ENCODE data around the gene CARM1. TPM values are rescaled to one million over a fixed set of nuclear protein-coding genes. Genes with fewer than 3 reads are reported as not detected.
A peak's percentile ranks its signal among the peaks of the same experiment; 100 is the strongest.
"Not testable (repeated sequence)": the region's sequence is repeated elsewhere in the genome, so short reads cannot be mapped to it uniquely, and the experiment has no call there.

The CARM1 gene
- total RNA-seq, 1 experiment from 2014 or later: 56.2 TPM

DNA sequence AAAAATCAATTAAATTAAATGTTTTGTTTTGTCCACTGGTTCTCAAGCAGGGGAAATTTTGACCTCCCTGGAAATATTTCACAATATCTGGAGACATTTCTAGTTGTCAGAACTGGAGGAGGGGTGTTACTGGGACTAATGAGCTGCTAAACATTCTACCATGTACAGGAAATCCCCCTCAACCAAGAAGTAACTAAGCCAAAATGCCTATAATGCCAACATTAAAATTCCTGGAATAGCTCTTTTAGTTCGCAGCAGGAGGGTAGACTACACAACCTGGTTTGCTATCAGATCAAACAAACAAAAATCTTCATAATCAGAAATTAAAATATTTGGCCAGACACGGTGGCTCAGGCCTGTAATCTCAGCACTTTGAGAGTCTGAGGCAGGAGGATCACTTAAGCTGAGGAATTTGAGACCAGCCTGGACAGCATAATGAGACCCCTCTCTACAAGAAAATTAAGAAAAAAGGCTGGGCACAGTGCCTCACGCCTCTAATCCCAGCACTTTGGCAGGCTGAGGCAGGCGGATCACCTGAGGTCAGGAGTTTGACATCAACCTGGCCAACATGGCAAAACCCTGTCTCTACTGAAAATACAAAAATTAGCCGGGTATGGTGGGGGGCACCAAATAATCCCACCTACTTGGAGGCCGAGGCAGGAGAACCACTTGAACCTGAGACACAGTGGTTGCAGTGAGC is 75.8 kb downstream of the CARM1 start:
- Histone ChIP-seq H3K27ac (ENCODE audit: low read length) (no peak overlapping the region), H3K4me2 (ENCODE audit: low read length) (no peak overlapping the region), H3F3A (ENCODE audit: low read length, unreplicated experiment) (no peaks in the 10 kb centered on the region), H3K36me3 (ENCODE audit: low read depth, low read length) (no peaks in the 10 kb centered on the region), H3K27me3 (ENCODE audit: low read length) (no peaks in the 10 kb centered on the region), H3K4me3 (ENCODE audit: low read length) (no peak overlapping the region), H2AFZ (ENCODE audit: low read length) (no peak overlapping the region), H3K4me1 (ENCODE audit: insufficient read depth, low read length) (peaks cover 1% of the 10 kb centered on the region), H3K9me3 (ENCODE audit: low read length) (no peaks in the 10 kb centered on the region), H3K9ac (ENCODE audit: low read length) (no peak overlapping the region), H3K79me2 (ENCODE audit: low read length) (no peaks in the 10 kb centered on the region), H4K20me1 (ENCODE audit: low read length) (no peaks in the 10 kb centered on the region), H3K9me2 (replicated peaks; ENCODE audit: low read length) (no peaks in the 10 kb centered on the region)
- ChIA-PET CTCF (no interaction called here), POLR2A (ENCODE audit: unreplicated experiment) (no interaction called here)
- intact Hi-C loops (cut with micrococcal nuclease): no loop called here
- ATAC-seq (no peak), DNase-seq (no peak)
- BruUV-seq (replicated peaks): no TSS peak
- TF ChIP-seq, protein P1, sequence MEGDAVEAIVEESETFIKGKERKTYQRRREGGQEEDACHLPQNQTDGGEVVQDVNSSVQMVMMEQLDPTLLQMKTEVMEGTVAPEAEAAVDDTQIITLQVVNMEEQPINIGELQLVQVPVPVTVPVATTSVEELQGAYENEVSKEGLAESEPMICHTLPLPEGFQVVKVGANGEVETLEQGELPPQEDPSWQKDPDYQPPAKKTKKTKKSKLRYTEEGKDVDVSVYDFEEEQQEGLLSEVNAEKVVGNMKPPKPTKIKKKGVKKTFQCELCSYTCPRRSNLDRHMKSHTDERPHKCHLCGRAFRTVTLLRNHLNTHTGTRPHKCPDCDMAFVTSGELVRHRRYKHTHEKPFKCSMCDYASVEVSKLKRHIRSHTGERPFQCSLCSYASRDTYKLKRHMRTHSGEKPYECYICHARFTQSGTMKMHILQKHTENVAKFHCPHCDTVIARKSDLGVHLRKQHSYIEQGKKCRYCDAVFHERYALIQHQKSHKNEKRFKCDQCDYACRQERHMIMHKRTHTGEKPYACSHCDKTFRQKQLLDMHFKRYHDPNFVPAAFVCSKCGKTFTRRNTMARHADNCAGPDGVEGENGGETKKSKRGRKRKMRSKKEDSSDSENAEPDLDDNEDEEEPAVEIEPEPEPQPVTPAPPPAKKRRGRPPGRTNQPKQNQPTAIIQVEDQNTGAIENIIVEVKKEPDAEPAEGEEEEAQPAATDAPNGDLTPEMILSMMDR (conservative IDR thresholded peaks at IDR 0.05; ENCODE audit: low read depth, low read length): no peak
- TF ChIP-seq EZH2phosphoT487 (IDR thresholded peaks at IDR 0.05; ENCODE audit: borderline replicate concordance, low read length) (no peak), EZH2 (IDR thresholded peaks at IDR 0.05; ENCODE audit: low read length, unreplicated experiment) (no peak)

DNA sequence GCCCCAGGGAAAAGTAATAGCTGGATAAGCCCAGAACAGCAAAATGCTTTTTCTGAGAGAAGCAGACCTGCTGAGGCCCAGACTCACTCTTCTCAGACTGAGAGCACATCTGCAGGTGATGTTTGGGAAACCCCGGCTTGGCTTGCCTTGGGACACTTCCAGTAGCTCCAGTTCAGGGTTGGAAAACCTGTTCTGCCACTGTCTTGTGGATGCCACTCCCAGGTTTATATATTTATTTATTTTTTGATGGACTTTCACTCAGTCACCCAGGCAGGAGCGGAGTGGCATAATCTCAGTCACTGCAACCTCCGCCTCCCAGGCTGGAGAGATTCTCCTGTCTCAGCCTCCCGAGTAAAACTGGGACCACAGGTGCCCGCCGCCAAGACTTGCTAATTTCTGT is 81.5 kb downstream of the CARM1 start:
- H3K27me3 ChIP-seq (ENCODE audit: low read length): no peaks in the 10 kb centered on the region
- no peaks in the 10 kb centered on the region for H3K79me2 ChIP-seq (ENCODE audit: low read length)
- H3K36me3 ChIP-seq (ENCODE audit: low read depth, low read length): no peaks in the 10 kb centered on the region
- CTCF ChIA-PET: no interaction called here
- ATAC-seq (peak; percentile 65), DNase-seq (peak; percentile 97)
- no peaks in the 10 kb centered on the region for H4K20me1 ChIP-seq (ENCODE audit: low read length)
- TF ChIP-seq EZH2phosphoT487 (IDR thresholded peaks at IDR 0.05; ENCODE audit: borderline replicate concordance, low read length): no peak
- TF ChIP-seq EZH2 (IDR thresholded peaks at IDR 0.05; ENCODE audit: low read length, unreplicated experiment): no peak
- TF ChIP-seq, protein P1 (conservative IDR thresholded peaks at IDR 0.05; ENCODE audit: low read depth, low read length): no peak
- H3F3A ChIP-seq (ENCODE audit: low read length, unreplicated experiment): peaks cover 5% of the 10 kb centered on the region
- no TSS peak for BruUV-seq (replicated peaks)
- intact Hi-C loops (cut with micrococcal nuclease): no loop called here
- peaks cover 27% of the 10 kb centered on the region for H3K4me1 ChIP-seq (ENCODE audit: insufficient read depth, low read length)
- no peak overlapping the region for H2AFZ ChIP-seq (ENCODE audit: low read length)
- peak overlapping the region; percentile 52 for H3K4me2 ChIP-seq (ENCODE audit: low read length)
- POLR2A ChIA-PET (ENCODE audit: unreplicated experiment): no interaction called here
- peak overlapping the region; percentile 3; the same call in 1 of the 2 replicates for H3K4me3 ChIP-seq (ENCODE audit: low read length)
- peak overlapping the region; percentile 44 for H3K27ac ChIP-seq (ENCODE audit: low read length)
- H3K9me3 ChIP-seq (ENCODE audit: low read length): no peaks in the 10 kb centered on the region
- H3K9me2 ChIP-seq (replicated peaks; ENCODE audit: low read length): no peaks in the 10 kb centered on the region
- H3K9ac ChIP-seq (ENCODE audit: low read length): no peak overlapping the region

DNA sequence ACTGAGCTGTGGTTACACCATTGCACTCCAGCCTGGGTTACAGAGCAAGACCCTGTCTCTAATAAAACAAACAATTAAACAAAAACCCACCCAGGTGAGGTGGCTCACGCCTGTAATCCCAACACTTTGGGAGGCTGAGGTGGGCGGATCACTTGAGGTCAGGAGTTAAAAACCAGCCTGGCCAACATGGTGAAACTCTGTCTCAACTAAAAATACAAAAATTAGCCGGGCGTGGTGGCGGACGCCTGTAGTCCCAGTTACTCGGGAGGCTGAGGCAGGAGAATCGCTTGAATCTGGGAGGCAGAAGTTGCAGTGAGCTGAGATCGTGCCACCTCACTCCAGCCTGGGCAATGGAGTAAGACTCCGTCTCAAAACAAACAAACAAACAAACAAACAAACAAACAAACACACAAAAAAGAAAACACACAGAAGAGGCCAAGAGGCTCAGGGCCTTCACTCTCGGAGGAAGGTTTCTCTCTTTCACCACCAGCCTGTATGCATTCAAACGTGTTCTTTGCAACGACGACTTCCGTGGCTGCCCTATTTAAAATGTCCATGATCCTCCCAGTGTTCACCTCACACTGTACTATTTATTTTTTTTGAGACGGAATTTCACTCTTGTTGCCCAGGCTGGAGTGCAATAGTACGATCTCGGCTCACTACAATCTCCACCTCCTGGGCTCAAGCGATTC is 88.1 kb downstream of the CARM1 start:
- H3K27me3 ChIP-seq (ENCODE audit: low read length); H3K9me3 ChIP-seq (ENCODE audit: low read length); BruUV-seq (replicated peaks); CTCF ChIA-PET; ATAC-seq; H3F3A ChIP-seq (ENCODE audit: low read length, unreplicated experiment); POLR2A ChIA-PET (ENCODE audit: unreplicated experiment); H3K9me2 ChIP-seq (replicated peaks; ENCODE audit: low read length); H3K27ac ChIP-seq (ENCODE audit: low read length); H2AFZ ChIP-seq (ENCODE audit: low read length); H3K36me3 ChIP-seq (ENCODE audit: low read depth, low read length); intact Hi-C loops (cut with micrococcal nuclease); DNase-seq: not testable (repeated sequence)
- peaks cover 26% of the 10 kb centered on the region for H3K4me1 ChIP-seq (ENCODE audit: insufficient read depth, low read length)
- peak overlapping the region; percentile 92 for H3K9ac ChIP-seq (ENCODE audit: low read length)
- H4K20me1 ChIP-seq (ENCODE audit: low read length): peaks cover 20% of the 10 kb centered on the region
- H3K4me3 ChIP-seq (ENCODE audit: low read length): peak overlapping the region; percentile 82
- peaks cover 43% of the 10 kb centered on the region for H3K79me2 ChIP-seq (ENCODE audit: low read length)
- peak overlapping the region; percentile 96 for H3K4me2 ChIP-seq (ENCODE audit: low read length)
